Nephron (organoid): ENCODE data around the gene MYOM1.
A peak's percentile ranks its signal among the peaks of the same experiment; 100 is the strongest.

Experiments
- H3K27ac Mint-ChIP-seq, 3 experiments: 2 replicates each; pipeline ENCODE4 v1.8.0; 2020; ENCODE audit warnings: mixed read lengths in 3 of 3, mild to moderate bottlenecking in 2 of 3, moderate library complexity in 1 of 3
- H3K27me3 Mint-ChIP-seq: 2 replicates; pipeline ENCODE4 v1.8.0; 2021; ENCODE audit warnings: low read depth, mild to moderate bottlenecking, moderate library complexity, mixed read lengths
- H3K36me3 Mint-ChIP-seq: 2 replicates; pipeline ENCODE4 v1.8.0; 2020; ENCODE audit warnings: low read depth, mixed read lengths
- H3K4me1 Mint-ChIP-seq: 2 replicates; pipeline ENCODE4 v1.8.0; 2020; ENCODE audit warnings: mixed read lengths
- H3K4me3 Mint-ChIP-seq, 3 experiments: 2 replicates each; pipeline ENCODE4 v1.8.0; 2020; ENCODE audit warnings: mild to moderate bottlenecking in 3 of 3, mixed read lengths in 3 of 3, moderate library complexity in 2 of 3
- H3K9me3 Mint-ChIP-seq: 2 replicates; pipeline ENCODE4 v1.8.0; 2020; ENCODE audit warnings: mixed read lengths
- CTCF ChIP-seq, 3 experiments: fragments of 200-600 bp; sonication (generic); IDR thresholded peaks; one replicate each; pipeline ENCODE4 v1.5.0; 2021; ENCODE audit warnings: antibody characterized with exemption in 3 of 3; ENCODE audit not compliant: unreplicated experiment in 3 of 3

The MYOM1 gene

GRCh38 chr18:3059272-3059671, 160.5 kb downstream of the MYOM1 start:
- Mint-ChIP-seq H3K27me3 (peaks cover 3% of the 10 kb centered on the region), H3K4me3 (no peak overlapping the region), H3K36me3 (peaks cover 3% of the 10 kb centered on the region), H3K27ac (no peak overlapping the region), H3K9me3 (peaks cover 2% of the 10 kb centered on the region), H3K4me1 (peaks cover 36% of the 10 kb centered on the region)
- TF ChIP-seq CTCF (IDR thresholded peaks at IDR 0.05; ENCODE audit: unreplicated experiment in 3 of 3): no peak

GRCh38 chr18:3058328-3059191, 161.2 kb downstream of the MYOM1 start:
- H3K27me3 Mint-ChIP-seq: peaks cover 3% of the 10 kb centered on the region

GRCh38 chr18:3057526-3057925, 162.2 kb downstream of the MYOM1 start:
- Mint-ChIP-seq H3K36me3 (peaks cover 5% of the 10 kb centered on the region), H3K9me3 (peaks cover 11% of the 10 kb centered on the region), H3K4me3 (no peak overlapping the region), H3K27ac (no peak overlapping the region), H3K4me1 (peaks cover 26% of the 10 kb centered on the region), H3K27me3 (peaks cover 3% of the 10 kb centered on the region)
- no peak for TF ChIP-seq CTCF (IDR thresholded peaks at IDR 0.05; ENCODE audit: unreplicated experiment in 3 of 3)

More at GRCh38 chr18:3058328-3059191, 161.2 kb downstream of the MYOM1 start:
- Mint-ChIP-seq H3K4me1 (peaks cover 36% of the 10 kb centered on the region), H3K27ac (no peak overlapping the region), H3K4me3 (no peak overlapping the region), H3K36me3 (peaks cover 5% of the 10 kb centered on the region), H3K9me3 (peaks cover 5% of the 10 kb centered on the region)
- no peak for TF ChIP-seq CTCF (IDR thresholded peaks at IDR 0.05; ENCODE audit: unreplicated experiment in 3 of 3)

GRCh38 chr18:3056311-3056710, 163.5 kb downstream of the MYOM1 start:
- no peak for TF ChIP-seq CTCF (IDR thresholded peaks at IDR 0.05; ENCODE audit: unreplicated experiment in 3 of 3)
- no peaks in the 10 kb centered on the region for H3K27me3 Mint-ChIP-seq
- peaks cover 11% of the 10 kb centered on the region for H3K9me3 Mint-ChIP-seq
- H3K4me3 Mint-ChIP-seq: no peak overlapping the region
- peak overlapping the region in 1 of 3 experiments; percentile 62 for H3K27ac Mint-ChIP-seq
- peaks cover 19% of the 10 kb centered on the region for H3K4me1 Mint-ChIP-seq
- peaks cover 5% of the 10 kb centered on the region for H3K36me3 Mint-ChIP-seq

- no peak for TF ChIP-seq CTCF (IDR thresholded peaks at IDR 0.05; ENCODE audit: unreplicated experiment in 3 of 3)
- H3K9me3 Mint-ChIP-seq: peaks cover 11% of the 10 kb centered on the region
- H3K27me3 Mint-ChIP-seq: no peaks in the 10 kb centered on the region
- H3K27ac Mint-ChIP-seq: peak overlapping the region in 1 of 3 experiments; percentile 52
- H3K36me3 Mint-ChIP-seq: peaks cover 5% of the 10 kb centered on the region
- H3K4me1 Mint-ChIP-seq: peaks cover 19% of the 10 kb centered on the region
- H3K4me3 Mint-ChIP-seq: no peak overlapping the region
These were observed 164.0 kb downstream of the MYOM1 start for GRCh38 chr18:3055816-3056215.
